Measurements from ENCODE around the gene ANKRD30BL. TPM values are rescaled to one million over a fixed set of nuclear protein-coding genes. Genes with fewer than 3 reads are reported as not detected.
"Not testable (repeated sequence)": the region's sequence is repeated elsewhere in the genome, so short reads cannot be mapped to it uniquely, and the experiment has no call there.

ANKRD30BL gene, protein sequence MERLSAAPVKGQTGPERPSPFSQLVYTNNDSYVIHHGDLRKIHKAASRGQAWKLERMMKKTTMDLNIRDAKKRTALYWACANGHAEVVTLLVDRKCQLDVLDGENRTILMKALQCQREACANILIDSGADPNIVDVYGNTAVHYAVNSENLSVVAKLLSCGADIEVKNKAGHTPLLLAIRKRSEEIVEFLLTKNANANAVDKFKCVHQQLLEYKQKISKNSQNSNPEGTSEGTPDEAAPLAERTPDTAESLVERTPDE
- total RNA-seq (2021; ENCODE audit: unreplicated experiment), result not detected
- not detected in 2 replicates for polyA plus RNA-seq (2012)
- not detected for Bru-seq, nascent RNA
- BruChase-seq, experiment 1, labeled RNA remaining after a 6-hour chase, result not detected
- BruChase-seq, experiment 2, labeled RNA remaining after a 2-hour chase, result not detected
- long read RNA-seq, result 0 reads

DNA sequence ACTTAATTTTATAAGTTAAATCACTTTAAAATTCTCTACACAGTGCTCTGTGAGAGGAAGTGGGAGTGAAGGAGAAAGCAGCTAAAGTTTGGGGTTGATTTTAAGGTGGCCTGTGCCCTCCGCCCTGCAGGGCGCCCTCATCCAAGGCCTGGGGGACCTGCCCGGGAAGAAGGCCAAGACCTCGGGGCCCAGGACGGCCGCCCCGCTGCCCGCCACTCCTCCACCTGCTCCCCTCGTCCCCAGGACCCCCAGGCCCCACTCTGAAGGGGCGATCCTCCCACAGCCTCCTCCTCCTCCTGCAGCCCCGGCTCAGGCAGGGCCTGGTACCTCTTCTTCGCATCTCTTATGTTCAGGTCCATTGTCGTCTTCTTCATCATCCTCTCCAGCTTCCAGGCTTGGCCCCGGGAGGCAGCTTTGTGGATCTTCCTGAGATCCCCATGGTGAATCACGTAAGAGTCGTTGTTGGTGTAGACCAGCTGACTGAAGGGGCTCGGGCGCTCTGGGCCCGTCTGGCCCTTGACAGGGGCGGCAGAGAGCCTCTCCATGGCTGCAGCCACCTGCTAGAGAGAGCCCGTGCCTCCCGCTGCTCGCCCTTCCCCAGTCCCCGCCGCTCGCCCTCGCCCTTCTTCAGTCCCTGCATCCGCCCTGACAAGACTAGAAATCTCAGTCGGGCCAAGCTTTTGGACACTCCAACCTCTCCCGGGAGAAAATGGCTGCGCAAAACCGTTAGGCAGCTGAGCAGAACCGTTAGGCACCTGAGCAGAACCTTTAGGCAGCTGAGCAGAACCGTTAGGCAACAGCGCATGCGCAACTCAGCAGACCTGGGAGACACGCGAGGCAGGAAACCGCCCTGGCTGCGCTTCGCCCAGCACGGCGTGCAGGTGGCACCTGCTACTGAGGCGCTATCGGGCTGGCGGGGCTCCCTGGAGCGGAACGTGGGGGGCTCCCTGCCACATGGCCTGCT lies at the start of gene ANKRD30BL:
Gene ANKRD30BL (minus strand): TSS at position 792 of the 964 bp plus-strand sequence. CDS start 247 bp downstream, at position 545.
- intact Hi-C loops (cut with micrococcal nuclease); H3K36me3 ChIP-seq (ENCODE audit: control insufficient read depth in 1 of 2, insufficient read depth in 2 of 2, low read length in 2 of 2); H3K4me3 ChIP-seq (replicated peaks in 1 of 2; ENCODE audit: low read depth in 1 of 2, low read length in 2 of 2); RAD21 ChIA-PET (ENCODE audit: low non-redundant PET in 1 of 2, low total read pairs in 2 of 2, uncharacterized antibody in 2 of 2, unreplicated experiment in 2 of 2); ATAC-seq; H3K4me1 ChIP-seq (ENCODE audit: control insufficient read depth in 1 of 2, insufficient read depth in 2 of 2, low read length in 2 of 2); H3K27ac ChIP-seq (ENCODE audit: low read depth, low read length); H3K9ac ChIP-seq (ENCODE audit: low read length); H3K4me2 ChIP-seq (ENCODE audit: low read length); DNase-seq (ENCODE audit: low read depth, low spot score); H3K9me3 ChIP-seq (ENCODE audit: control insufficient read depth in 1 of 2, insufficient read depth in 1 of 2, low read depth in 1 of 2, low read length in 2 of 2); BruUV-seq (replicated peaks); H4K20me1 ChIP-seq (ENCODE audit: insufficient read depth); H3K9me2 ChIP-seq (ENCODE audit: insufficient read depth); H3K27me3 ChIP-seq (ENCODE audit: insufficient read depth, low read length); H2AFZ ChIP-seq (ENCODE audit: low read depth, low read length, poor library complexity, severe bottlenecking); CTCF ChIA-PET; H3K79me2 ChIP-seq (ENCODE audit: insufficient read depth, low read length); POLR2A ChIA-PET: not testable (repeated sequence)

- H3K36me3 ChIP-seq (ENCODE audit: control insufficient read depth in 1 of 2, insufficient read depth in 2 of 2, low read length in 2 of 2); H3K4me1 ChIP-seq (ENCODE audit: control insufficient read depth in 1 of 2, insufficient read depth in 2 of 2, low read length in 2 of 2); BruUV-seq (replicated peaks); ATAC-seq; H2AFZ ChIP-seq (ENCODE audit: low read depth, low read length, poor library complexity, severe bottlenecking); H3K27me3 ChIP-seq (ENCODE audit: insufficient read depth, low read length); H3K9ac ChIP-seq (ENCODE audit: low read length); H4K20me1 ChIP-seq (ENCODE audit: insufficient read depth); H3K9me3 ChIP-seq (ENCODE audit: control insufficient read depth in 1 of 2, insufficient read depth in 1 of 2, low read depth in 1 of 2, low read length in 2 of 2); CTCF ChIA-PET; POLR2A ChIA-PET; RAD21 ChIA-PET (ENCODE audit: low non-redundant PET in 1 of 2, low total read pairs in 2 of 2, uncharacterized antibody in 2 of 2, unreplicated experiment in 2 of 2); intact Hi-C loops (cut with micrococcal nuclease); H3K4me2 ChIP-seq (ENCODE audit: low read length); H3K27ac ChIP-seq (ENCODE audit: low read depth, low read length); H3K4me3 ChIP-seq (replicated peaks in 1 of 2; ENCODE audit: low read depth in 1 of 2, low read length in 2 of 2); H3K9me2 ChIP-seq (ENCODE audit: insufficient read depth); H3K79me2 ChIP-seq (ENCODE audit: insufficient read depth, low read length); DNase-seq (ENCODE audit: low read depth, low spot score): not testable (repeated sequence)
Measured at GRCh38 chr2:132202866-132203265, 41.1 kb upstream of the ANKRD30BL start.

DNA sequence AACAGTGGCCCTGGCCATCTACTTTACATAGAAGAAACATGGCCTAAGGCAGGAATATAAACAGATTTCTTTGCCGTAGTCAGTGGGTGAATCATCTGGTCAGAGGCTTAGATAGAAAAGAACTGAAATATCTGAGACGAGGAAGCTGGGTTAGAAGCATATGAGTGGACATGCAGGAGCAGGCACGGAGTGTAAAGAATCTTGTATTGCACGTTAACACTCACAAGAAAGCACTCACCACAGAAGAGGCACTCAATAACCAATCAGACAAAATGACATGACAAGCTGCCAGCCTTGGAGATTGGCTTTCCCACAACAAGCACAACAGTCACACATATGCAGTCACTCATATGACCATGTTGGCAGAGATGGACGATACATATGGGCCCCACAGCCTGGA lies 31.1 kb upstream of the ANKRD30BL start:
- H3K27ac ChIP-seq (ENCODE audit: low read depth, low read length); BruUV-seq (replicated peaks); H3K9me3 ChIP-seq (ENCODE audit: control insufficient read depth in 1 of 2, insufficient read depth in 1 of 2, low read depth in 1 of 2, low read length in 2 of 2); H4K20me1 ChIP-seq (ENCODE audit: insufficient read depth); H3K4me2 ChIP-seq (ENCODE audit: low read length); H3K9me2 ChIP-seq (ENCODE audit: insufficient read depth); H3K9ac ChIP-seq (ENCODE audit: low read length); H3K79me2 ChIP-seq (ENCODE audit: insufficient read depth, low read length); CTCF ChIA-PET; H2AFZ ChIP-seq (ENCODE audit: low read depth, low read length, poor library complexity, severe bottlenecking); H3K4me1 ChIP-seq (ENCODE audit: control insufficient read depth in 1 of 2, insufficient read depth in 2 of 2, low read length in 2 of 2); POLR2A ChIA-PET; DNase-seq (ENCODE audit: low read depth, low spot score); ATAC-seq; H3K4me3 ChIP-seq (replicated peaks in 1 of 2; ENCODE audit: low read depth in 1 of 2, low read length in 2 of 2); H3K36me3 ChIP-seq (ENCODE audit: control insufficient read depth in 1 of 2, insufficient read depth in 2 of 2, low read length in 2 of 2); H3K27me3 ChIP-seq (ENCODE audit: insufficient read depth, low read length); intact Hi-C loops (cut with micrococcal nuclease); RAD21 ChIA-PET (ENCODE audit: low non-redundant PET in 1 of 2, low total read pairs in 2 of 2, uncharacterized antibody in 2 of 2, unreplicated experiment in 2 of 2): not testable (repeated sequence)

GRCh38 chr2:132167100-132167499 lies 5.3 kb upstream of the ANKRD30BL start:
- DNase-seq (ENCODE audit: low read depth, low spot score); H3K9me3 ChIP-seq (ENCODE audit: control insufficient read depth in 1 of 2, insufficient read depth in 1 of 2, low read depth in 1 of 2, low read length in 2 of 2); POLR2A ChIA-PET; intact Hi-C loops (cut with micrococcal nuclease); H3K36me3 ChIP-seq (ENCODE audit: control insufficient read depth in 1 of 2, insufficient read depth in 2 of 2, low read length in 2 of 2); BruUV-seq (replicated peaks); H3K27me3 ChIP-seq (ENCODE audit: insufficient read depth, low read length); H3K79me2 ChIP-seq (ENCODE audit: insufficient read depth, low read length); H3K4me1 ChIP-seq (ENCODE audit: control insufficient read depth in 1 of 2, insufficient read depth in 2 of 2, low read length in 2 of 2); RAD21 ChIA-PET (ENCODE audit: low non-redundant PET in 1 of 2, low total read pairs in 2 of 2, uncharacterized antibody in 2 of 2, unreplicated experiment in 2 of 2); H3K4me2 ChIP-seq (ENCODE audit: low read length); H3K9me2 ChIP-seq (ENCODE audit: insufficient read depth); H3K4me3 ChIP-seq (replicated peaks in 1 of 2; ENCODE audit: low read depth in 1 of 2, low read length in 2 of 2); H2AFZ ChIP-seq (ENCODE audit: low read depth, low read length, poor library complexity, severe bottlenecking); H3K27ac ChIP-seq (ENCODE audit: low read depth, low read length); CTCF ChIA-PET; H4K20me1 ChIP-seq (ENCODE audit: insufficient read depth); ATAC-seq; H3K9ac ChIP-seq (ENCODE audit: low read length): not testable (repeated sequence)
